HepG2 (cell line): ENCODE measurements around the gene KSR1. TPM values are rescaled to one million over a fixed set of nuclear protein-coding genes. Genes with fewer than 3 reads are reported as not detected.

ENCODE experiments used
- CAMTA2 ChIP-seq: sonication (generic); formaldehyde crosslinking; IDR thresholded peaks from 2 replicates; pipeline ENCODE4 v1.4.0; 2020; ENCODE audit warnings: mild to moderate bottlenecking, missing genetic modification reagents, borderline replicate concordance
- GABPA ChIP-seq, 2 experiments: IDR thresholded peaks; 2 replicates each; pipeline ENCODE4 v1.6.1; 2011 to 2016; ENCODE audit warnings: low read depth in 2 of 2, low read length in 1 of 2, missing biosample characterization in 1 of 2, missing genetic modification characterization in 1 of 2
- GABPB1 ChIP-seq: IDR thresholded peaks from 2 replicates; pipeline ENCODE4 v1.6.1; 2016; ENCODE audit warnings: mild to moderate bottlenecking, missing genetic modification reagents, moderate library complexity, missing compliant biosample characterization
- ISX ChIP-seq: sonication (generic); formaldehyde crosslinking; conservative IDR thresholded peaks from 2 replicates; pipeline ENCODE4 v1.5.0; 2020; ENCODE audit warnings: missing genetic modification reagents
- JARID2 ChIP-seq: sonication (generic); formaldehyde crosslinking; IDR thresholded peaks from 2 replicates; pipeline ENCODE4 v1.8.1; 2023; ENCODE audit warnings: missing genetic modification reagents, inconsistent platforms; ENCODE audit not compliant: insufficient replicate concordance
- NFKB2 ChIP-seq: sonication (generic); formaldehyde crosslinking; IDR thresholded peaks from 2 replicates; pipeline ENCODE4 v1.4.0; 2020; ENCODE audit warnings: missing genetic modification reagents, borderline replicate concordance
- NONO ChIP-seq, 2 experiments: fragments of 450-650 bp in 1 of 2; sonication (generic) in 1 of 2; formaldehyde crosslinking in 1 of 2; IDR thresholded peaks in 1 of 2; conservative IDR thresholded peaks in 1 of 2; 2 replicates each; pipeline versions ENCODE4 v1.6.1 to v1.8.0; 2017 to 2022; ENCODE audit warnings: mild to moderate bottlenecking in 1 of 2, missing genetic modification reagents in 1 of 2, moderate library complexity in 1 of 2
- PRPF4 ChIP-seq: fragments of 200-400 bp; formaldehyde crosslinking; IDR thresholded peaks from 2 replicates; pipeline ENCODE4 v1.6.1; 2016; ENCODE audit warnings: low read length, low read depth; ENCODE audit not compliant: poor library complexity, severe bottlenecking
- RAD21 ChIP-seq: fragments of 450-650 bp; formaldehyde crosslinking; IDR thresholded peaks from 2 replicates; pipeline ENCODE4 v1.5.0; 2020; ENCODE audit warnings: mild to moderate bottlenecking
- RFXAP ChIP-seq: sonication (generic); formaldehyde crosslinking; IDR thresholded peaks from 2 replicates; pipeline ENCODE4 v1.4.0; 2020; ENCODE audit warnings: missing genetic modification reagents, borderline replicate concordance
- SP1 ChIP-seq, 2 experiments: fragments of 450-650 bp in 1 of 2; sonication (generic) in 1 of 2; formaldehyde crosslinking in 1 of 2; IDR thresholded peaks; 2 replicates each; pipeline versions ENCODE4 v1.4.0 to v1.6.1; 2016 to 2020; ENCODE audit warnings: missing genetic modification reagents in 1 of 2
- ZBTB2 ChIP-seq: sonication (generic); formaldehyde crosslinking; IDR thresholded peaks from 2 replicates; pipeline ENCODE4 v1.8.0; 2022; ENCODE audit warnings: low read depth, missing genetic modification reagents
- ZFX ChIP-seq: sonication (generic); formaldehyde crosslinking; IDR thresholded peaks from 2 replicates; pipeline ENCODE4 v1.4.0; 2020; ENCODE audit warnings: mild to moderate bottlenecking, low read depth, missing genetic modification reagents, moderate library complexity
- ZNF263 ChIP-seq: sonication (generic); formaldehyde crosslinking; IDR thresholded peaks from 2 replicates; pipeline ENCODE4 v1.4.0; 2020; ENCODE audit warnings: missing genetic modification reagents
- ZNF629 ChIP-seq: sonication (generic); formaldehyde crosslinking; conservative IDR thresholded peaks from 2 replicates; pipeline ENCODE4 v1.5.0; 2020; ENCODE audit warnings: missing genetic modification reagents
- ZNF788 ChIP-seq: sonication (generic); formaldehyde crosslinking; IDR thresholded peaks from 2 replicates; pipeline ENCODE4 v1.5.0; 2020; ENCODE audit warnings: mild to moderate bottlenecking, missing genetic modification reagents, borderline replicate concordance
- polyA plus RNA-seq, 8 experiments: library from polyadenylated mRNA; depleted of rRNA in 3 of 8; stranded (reverse) in 7 of 8; unstranded in 1 of 8; fragments of >200 nt; fragmentation: Illumina TruSeq in 4 of 8; extraction: Trizol in 4 of 8; gene quantifications; 2 replicates each; pipeline versions ENCODE4 v1.2.1 to v1.2.3, GENCODE V29; 2011 to 2016; ENCODE audit warnings: low read depth in 4 of 8, missing spikeins in 1 of 8, mixed read lengths in 1 of 8; ENCODE audit not compliant: insufficient read depth in 1 of 8
- total RNA-seq, 5 experiments: library from RNA; depleted of rRNA; stranded (reverse); fragments of >200 nt; fragmentation: Illumina TruSeq; extraction: Trizol; gene quantifications; 2 replicates each; pipeline ENCODE4 v1.2.3, GENCODE V29; 2016; ENCODE audit warnings: low read depth in 1 of 5
- TF ChIP-seq, protein P1 (sequence below): sonication (generic); formaldehyde crosslinking; IDR thresholded peaks from 2 replicates; pipeline ENCODE4 v1.4.0; 2020; ENCODE audit warnings: mild to moderate bottlenecking, missing genetic modification reagents
- TF ChIP-seq, protein P2 (sequence below), 2 experiments: sonication (generic) in 1 of 2; formaldehyde crosslinking in 1 of 2; IDR thresholded peaks; 2 replicates each; pipeline versions ENCODE4 v1.4.0 to v1.6.1; 2018 to 2020; ENCODE audit warnings: missing genetic modification reagents in 2 of 2, borderline replicate concordance in 1 of 2, low read depth in 1 of 2, mild to moderate bottlenecking in 1 of 2, missing biosample characterization in 1 of 2
- TF ChIP-seq, protein P3 (sequence below): sonication (generic); formaldehyde crosslinking; IDR thresholded peaks from 2 replicates; pipeline ENCODE4 v1.4.0; 2020; ENCODE audit warnings: missing genetic modification reagents, low read depth, mild to moderate bottlenecking, borderline replicate concordance
- TF ChIP-seq, protein P4 (sequence below): sonication (generic); formaldehyde crosslinking; IDR thresholded peaks from 2 replicates; pipeline ENCODE4 v1.5.1; 2020; ENCODE audit warnings: mild to moderate bottlenecking, missing genetic modification reagents, moderate library complexity

The KSR1 gene
- total and polyA plus RNA-seq, 2 of the 13 experiments (the other 11 are each of a cell fraction or from before 2014, with no cell fraction given) = 10.1 to 16.6 TPM

- TF ChIP-seq, protein P1, sequence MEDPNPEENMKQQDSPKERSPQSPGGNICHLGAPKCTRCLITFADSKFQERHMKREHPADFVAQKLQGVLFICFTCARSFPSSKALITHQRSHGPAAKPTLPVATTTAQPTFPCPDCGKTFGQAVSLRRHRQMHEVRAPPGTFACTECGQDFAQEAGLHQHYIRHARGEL (CRISPR knock-in tag) = no peak
- TF ChIP-seq SP1 (IDR thresholded peaks at IDR 0.05) (no peak), SP1 (CRISPR knock-in tag; IDR thresholded peaks at IDR 0.05) (0 out of 2 replicates have a peak, but pooled peaks have one; percentile 31), ZNF788 (no peak), JARID2 (no peak), NFKB2 (CRISPR knock-in tag) (peak; percentile 56; the same call in 1 of the 2 replicates), RFXAP (CRISPR knock-in tag) (peak; percentile 35; the same call in 1 of the 2 replicates), CAMTA2 (CRISPR knock-in tag) (no peak), RAD21 (peak; percentile 77), NONO (IDR thresholded peaks at IDR 0.05) (no peak), NONO (CRISPR knock-in tag; conservative IDR thresholded peaks at IDR 0.05) (0 out of 2 replicates have a peak, but pooled peaks have one; percentile 29), ISX (no peak), ZNF263 (0 out of 2 replicates have a peak, but pooled peaks have one; percentile 36), ZFX (CRISPR knock-in tag) (peak; percentile 33; the same call in 1 of the 2 replicates), GABPB1 (CRISPR knock-in tag) (peak; percentile 85), ZNF629 (CRISPR knock-in tag) (peak; percentile 72; the same call in 1 of the 2 replicates), GABPA (IDR thresholded peaks at IDR 0.05; ENCODE audit: low read depth, low read length) (peak; percentile 52), GABPA (CRISPR knock-in tag; IDR thresholded peaks at IDR 0.05; ENCODE audit: low read depth) (peak; percentile 74), ZBTB2 (CRISPR knock-in tag) (no peak), PRPF4 (no peak)
- TF ChIP-seq, protein P2, sequence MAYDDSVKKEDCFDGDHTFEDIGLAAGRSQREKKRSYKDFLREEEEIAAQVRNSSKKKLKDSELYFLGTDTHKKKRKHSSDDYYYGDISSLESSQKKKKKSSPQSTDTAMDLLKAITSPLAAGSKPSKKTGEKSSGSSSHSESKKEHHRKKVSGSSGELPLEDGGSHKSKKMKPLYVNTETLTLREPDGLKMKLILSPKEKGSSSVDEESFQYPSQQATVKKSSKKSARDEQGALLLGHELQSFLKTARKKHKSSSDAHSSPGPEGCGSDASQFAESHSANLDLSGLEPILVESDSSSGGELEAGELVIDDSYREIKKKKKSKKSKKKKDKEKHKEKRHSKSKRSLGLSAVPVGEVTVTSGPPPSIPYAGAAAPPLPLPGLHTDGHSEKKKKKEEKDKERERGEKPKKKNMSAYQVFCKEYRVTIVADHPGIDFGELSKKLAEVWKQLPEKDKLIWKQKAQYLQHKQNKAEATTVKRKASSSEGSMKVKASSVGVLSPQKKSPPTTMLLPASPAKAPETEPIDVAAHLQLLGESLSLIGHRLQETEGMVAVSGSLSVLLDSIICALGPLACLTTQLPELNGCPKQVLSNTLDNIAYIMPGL (CRISPR knock-in tag; IDR thresholded peaks at IDR 0.05; ENCODE audit: borderline replicate concordance in 1 of 2, low read depth in 1 of 2) = peak; percentile 69 to 77; a peak in 2 of 4 replicates
- TF ChIP-seq, protein P3, sequence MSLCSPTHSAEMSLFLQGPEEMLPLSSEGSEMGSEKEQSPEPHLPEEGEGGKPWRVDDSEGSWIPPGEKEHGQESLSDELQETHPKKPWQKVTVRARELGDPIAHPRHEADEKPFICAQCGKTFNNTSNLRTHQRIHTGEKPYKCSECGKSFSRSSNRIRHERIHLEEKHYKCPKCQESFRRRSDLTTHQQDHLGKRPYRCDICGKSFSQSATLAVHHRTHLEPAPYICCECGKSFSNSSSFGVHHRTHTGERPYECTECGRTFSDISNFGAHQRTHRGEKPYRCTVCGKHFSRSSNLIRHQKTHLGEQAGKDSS = no peak; the same call in 1 of the 2 replicates
- TF ChIP-seq, protein P4, sequence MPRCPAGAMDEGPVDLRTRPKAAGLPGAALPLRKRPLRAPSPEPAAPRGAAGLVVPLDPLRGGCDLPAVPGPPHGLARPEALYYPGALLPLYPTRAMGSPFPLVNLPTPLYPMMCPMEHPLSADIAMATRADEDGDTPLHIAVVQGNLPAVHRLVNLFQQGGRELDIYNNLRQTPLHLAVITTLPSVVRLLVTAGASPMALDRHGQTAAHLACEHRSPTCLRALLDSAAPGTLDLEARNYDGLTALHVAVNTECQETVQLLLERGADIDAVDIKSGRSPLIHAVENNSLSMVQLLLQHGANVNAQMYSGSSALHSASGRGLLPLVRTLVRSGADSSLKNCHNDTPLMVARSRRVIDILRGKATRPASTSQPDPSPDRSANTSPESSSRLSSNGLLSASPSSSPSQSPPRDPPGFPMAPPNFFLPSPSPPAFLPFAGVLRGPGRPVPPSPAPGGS (CRISPR knock-in tag) = no peak
These were observed 198.6 kb downstream of the KSR1 start (continued) for GRCh38 chr17:27654654-27655524.
